ENCODE data around the gene STRA8.

The STRA8 gene, protein sequence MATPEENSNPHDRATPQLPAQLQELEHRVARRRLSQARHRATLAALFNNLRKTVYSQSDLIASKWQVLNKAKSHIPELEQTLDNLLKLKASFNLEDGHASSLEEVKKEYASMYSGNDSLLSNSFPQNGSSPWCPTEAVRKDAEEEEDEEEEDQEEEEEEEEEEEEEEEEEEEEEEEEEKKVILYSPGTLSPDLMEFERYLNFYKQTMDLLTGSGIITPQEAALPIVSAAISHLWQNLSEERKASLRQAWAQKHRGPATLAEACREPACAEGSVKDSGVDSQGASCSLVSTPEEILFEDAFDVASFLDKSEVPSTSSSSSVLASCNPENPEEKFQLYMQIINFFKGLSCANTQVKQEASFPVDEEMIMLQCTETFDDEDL

DNA sequence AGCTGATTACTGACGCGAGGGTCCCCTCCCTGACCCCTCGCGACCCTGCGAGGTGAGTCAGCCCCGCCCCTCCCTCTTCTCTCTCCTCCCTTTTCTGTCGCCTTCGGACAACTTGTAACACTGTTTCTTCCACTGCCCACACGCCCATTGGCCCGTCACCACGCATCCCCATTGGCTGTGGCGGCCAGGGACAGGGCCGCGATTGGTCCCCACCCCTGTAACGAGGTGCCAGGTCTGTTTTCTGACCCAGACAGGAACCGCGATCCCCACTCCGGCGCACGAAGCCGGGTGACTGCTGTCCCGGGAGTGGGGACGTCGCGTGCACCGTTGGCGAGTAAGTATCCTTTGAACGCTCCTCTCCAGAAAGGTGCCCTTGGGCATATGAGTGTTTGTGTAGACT is at the start of gene STRA8:
Gene STRA8, plus strand, starts transcription at position 269 of the 400 bp plus-strand sequence. CDS start 6,687 bp downstream, outside the sequence.
- no peak for DNase-seq

DNA sequence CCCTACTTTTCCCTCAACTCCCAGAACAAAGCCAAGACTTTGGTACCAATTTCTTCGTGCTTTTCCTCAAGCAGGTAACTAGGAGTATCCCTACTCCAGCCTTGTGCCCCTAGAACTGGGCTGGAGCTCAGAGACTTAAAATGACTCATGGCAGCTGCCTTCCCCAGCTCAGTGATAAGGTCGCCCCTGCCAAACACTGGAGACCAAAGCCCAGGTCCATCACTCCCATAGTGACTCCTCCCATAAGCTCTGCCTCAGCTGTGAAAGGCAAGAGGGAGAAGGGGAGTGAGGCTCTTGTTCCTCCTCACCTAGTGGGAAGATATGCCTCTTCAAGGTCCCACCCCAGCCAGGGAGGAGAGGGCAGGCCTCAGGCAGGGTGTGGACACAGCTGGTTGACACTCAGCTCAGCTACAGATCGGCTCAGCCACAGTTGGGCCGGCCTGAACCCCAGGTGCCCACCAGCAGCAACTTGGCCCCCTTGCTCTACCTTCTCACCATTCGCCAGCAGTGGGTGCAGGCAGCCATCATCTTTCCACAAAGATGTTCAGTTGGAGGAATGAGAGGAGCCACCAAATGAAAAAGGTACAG is 49.3 kb upstream of the STRA8 start:
- no peak for DNase-seq

DNA sequence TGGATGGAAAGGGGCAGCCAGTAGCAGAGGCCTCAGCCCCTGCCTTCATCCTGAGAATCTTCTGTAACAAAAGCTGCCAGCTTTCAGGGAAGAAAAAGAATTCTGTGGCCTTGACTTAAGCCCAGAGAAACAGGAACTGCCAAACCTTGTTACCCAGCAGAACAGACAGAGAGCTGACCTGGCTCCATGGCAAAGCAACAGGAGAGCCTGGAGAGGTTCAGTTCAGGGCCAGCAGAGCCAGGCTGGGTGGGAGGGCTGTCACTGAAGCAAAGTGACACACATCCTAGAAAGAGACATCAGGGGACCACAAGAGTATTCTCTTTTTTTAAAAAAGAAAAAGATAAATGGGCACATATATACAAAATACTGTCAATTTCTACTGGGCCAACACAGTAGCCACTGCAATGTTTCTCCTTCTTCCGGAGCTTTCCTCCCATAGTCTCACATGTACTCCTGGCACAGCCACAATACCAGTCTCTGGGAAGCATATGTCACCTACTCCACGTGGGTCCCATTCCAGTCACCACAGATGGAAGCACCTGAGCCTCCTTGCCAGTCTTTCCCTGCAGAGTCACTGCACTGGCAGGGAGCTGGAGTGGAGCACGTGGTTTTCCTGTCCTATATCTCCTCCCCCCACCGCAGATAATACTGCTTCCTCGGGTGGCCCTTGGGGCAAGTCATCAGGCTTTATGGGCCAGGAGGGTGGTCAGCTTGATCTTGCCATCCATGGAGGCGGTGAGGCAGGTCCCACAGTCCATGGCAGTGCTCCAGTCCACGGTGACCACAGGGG is 48.0 kb upstream of the STRA8 start:
- DNase-seq: no peak

DNA sequence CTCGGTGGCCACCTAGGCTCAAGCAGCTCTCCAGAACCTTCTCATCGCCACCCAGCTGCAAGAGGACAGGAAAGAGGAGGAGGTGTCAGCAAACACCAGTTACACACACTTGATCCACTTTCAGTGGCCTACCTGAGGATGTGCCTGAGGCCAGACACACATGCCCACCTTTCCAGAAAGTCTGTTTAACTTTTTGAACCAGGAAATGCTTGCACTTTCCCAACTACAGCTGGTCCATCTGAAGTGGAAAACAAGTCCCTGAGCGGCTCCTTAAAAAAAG is 47.4 kb upstream of the STRA8 start:
- no peak for DNase-seq

DNA sequence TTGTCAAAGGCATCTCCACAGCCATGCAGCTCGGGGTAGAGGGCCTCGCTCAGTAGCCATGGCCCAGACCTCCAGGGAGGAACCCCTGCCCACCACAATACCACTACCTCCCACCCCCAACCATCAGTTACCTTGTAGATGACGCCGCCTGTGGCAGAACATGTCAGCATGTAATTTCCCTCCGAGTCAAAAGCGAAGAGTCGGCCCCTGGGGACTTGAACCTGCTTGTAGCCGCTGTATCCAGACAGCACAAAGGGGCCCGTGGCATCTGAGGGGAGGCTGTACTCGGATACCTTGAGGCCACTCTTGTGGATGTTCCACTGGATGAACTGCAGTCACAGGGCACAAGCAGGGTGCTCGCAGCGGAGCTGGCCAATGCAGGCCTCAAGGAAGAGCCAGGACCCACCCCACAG is 46.8 kb upstream of the STRA8 start:
- DNase-seq: no peak

DNA sequence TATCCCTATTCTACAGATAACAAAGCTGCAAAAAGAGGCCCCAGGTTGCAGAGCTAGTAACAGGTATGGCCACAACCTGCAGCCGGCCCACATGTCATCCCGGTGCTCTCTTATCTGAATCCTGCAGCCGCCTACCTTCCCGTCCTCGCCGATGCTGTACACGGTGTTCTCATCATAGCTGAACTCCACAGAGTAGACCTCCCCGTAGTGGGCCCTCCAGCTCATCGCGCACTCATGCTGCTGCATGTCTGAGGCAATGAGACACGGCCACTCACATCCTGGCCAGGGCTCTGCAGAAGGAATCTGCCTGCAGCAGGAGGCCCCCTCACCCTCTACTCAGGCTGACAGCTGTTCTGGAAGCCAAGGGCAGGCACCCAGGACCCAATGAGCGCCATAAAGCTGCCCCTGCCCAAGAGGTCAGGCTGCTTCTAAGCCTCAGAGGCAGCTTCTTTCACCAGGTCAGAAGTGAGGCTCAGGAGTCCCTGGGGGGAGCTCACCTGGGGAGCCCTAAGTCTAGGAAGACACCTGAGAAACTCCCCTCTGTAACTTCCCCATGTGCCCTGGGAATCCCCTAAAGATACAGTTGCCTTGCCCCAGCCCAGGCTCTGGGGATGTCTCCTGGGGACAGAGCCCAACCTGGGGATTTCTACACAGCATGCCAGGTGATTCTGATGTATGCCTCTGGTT is 45.2 kb upstream of the STRA8 start:
- no peak for DNase-seq

DNA sequence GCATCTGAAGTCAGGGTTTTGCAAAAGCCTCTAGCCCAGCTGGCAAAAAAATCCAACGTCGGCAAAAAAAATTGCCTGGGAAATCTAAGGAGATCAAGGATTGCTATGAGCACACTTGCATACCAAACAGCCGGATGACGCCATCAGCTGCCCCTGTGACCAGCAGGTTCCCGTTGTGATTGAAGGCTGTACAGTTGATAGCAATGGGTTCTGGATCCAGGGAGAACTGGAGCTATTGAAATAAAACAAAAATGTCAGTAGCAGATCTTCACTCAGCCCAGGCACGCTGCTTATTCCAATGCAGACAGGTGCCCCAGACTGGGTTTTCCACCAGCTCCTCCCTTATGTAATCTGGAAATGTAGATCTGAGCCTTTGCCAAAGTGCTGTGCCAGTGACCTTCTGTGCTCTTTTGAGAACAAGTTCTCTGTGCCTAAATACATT is 44.4 kb upstream of the STRA8 start:
- DNase-seq: no peak

DNA sequence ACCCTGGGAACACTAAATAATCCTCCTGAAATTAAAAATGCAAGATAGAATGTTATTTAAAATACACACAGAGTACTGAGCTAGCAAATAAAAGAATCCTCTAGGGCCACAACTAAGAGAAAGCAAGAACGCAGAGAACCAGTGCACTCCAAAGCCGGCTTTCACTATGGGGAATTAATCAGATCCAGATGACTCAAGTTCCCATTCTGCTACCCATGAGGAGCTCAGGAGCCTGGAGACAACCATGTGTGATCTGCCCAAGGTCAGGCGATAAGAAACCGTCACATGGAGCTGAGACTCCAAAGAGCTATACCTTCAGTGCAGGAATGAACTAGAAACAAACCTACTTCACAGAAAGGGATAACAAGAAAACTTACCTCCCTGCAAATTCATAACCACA is 43.7 kb upstream of the STRA8 start:
- DNase-seq: no peak

DNA sequence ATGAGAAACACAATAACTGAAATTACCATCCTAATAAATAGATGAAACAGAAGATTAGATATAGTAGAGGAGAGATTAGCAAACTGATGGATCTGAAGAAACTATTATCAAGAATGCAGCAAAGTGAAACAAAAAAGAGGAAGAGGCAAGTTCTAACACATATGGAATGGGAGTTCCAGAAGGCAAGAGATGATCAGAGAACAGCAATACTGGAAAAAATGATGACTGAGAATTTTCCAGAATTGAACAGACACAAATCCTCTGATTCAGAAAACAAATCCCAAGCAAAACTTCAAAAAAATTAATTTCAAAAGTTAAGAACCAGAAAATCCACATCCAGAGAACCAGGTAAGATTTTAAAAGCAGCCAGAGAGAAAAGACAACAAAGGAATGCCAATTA is 42.9 kb upstream of the STRA8 start:
- no peak for DNase-seq

DNA sequence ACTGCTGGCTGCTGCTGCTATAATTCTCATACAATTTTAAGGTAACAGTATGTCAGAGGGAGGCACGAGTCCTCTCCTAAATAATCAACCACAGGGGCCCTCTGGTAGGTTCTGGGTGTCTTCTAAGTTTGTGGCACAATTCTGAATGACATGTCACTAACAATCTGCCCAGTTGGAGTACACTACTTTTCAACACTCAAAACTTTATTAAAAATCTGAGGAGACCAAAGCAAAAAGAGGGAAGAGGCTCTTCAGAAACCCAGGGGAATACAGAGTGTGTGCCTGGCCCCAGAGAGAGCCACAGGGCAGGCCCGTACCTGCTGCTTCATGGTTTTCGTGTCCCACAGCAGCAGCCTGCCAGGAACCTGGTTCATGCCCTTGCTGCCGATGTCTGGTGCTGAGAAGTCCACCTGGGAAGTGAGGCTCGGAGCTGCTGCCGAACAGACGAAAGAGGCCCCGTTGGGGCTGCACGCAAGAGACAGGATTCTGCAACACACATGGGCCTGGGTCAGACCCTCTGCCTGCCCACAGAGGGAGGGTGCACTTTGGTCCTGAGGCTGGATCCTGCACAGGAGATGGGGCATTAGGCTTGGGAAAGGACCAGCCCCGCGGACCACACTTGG is 40.6 kb upstream of the STRA8 start:
- DNase-seq: no peak

DNA sequence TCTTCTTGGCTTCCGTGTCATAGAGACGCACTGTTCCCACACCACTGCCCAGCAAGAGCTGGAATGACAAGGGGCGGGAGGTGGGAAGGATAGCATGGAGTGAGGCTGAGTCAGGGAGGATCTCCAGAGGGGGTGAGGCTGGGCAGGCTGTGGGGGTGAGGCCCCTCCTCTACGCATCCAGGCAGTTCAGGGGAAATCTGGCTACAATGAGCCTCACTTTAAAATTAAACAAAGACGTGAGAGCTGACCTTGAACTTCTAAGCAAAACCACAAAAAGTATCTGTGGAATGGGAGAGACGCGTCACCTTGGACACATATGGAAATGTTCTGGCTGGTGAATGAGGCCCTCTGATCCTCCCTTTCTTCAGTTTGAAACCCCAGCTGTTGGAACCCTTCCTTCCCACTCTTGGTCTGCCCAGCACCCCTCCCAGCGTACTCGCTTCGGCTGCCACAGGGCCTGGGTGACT is 40.0 kb upstream of the STRA8 start:
- no peak for DNase-seq

DNA sequence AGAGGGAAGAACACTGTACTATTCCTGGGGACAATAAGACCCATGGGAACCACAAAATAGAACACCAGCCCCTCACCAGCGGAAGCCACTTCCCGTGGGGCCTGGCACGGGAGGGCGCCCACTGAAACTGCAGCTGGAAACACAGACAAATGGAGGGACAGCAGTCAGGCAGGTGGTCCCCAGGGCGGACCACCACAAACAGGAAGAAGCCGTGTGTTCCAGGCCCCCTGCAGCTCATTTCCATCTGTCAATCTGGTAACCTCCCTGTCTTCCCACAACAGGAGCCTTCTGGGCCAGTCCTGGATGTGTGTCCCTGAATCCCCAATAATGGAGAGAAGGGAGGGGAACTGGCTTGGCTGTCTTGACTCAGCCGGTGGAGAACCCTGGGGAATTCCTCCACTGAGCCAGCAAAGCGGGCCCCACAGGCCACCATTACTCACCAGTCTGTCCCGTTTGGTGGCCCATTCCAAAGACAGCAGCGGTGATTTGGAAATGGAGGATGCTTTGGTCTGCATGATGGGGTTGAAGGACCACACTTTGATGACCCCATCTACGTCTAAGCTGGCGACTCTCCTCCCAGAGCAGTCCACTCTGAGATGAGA is 39.0 kb upstream of the STRA8 start:
- no peak for DNase-seq

DNA sequence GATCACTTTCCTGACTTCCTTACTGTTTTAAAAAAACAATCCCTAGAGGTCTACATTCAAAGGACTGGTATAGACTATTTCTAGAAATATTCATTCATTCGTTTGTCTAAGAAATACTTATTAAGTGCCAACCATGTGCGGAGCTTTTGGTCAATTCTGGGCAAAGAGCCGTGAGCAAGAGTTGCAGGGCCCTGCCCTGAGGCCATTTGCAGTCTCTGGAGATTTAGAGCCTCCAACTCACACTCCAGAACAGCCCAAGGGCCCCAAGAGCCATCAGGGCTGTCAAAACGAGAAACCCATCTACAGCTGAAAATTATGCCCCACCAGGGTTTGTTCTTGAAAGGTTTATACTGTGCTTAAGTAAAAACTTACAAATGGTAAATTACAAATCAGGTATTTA is 38.5 kb upstream of the STRA8 start:
- no peak for DNase-seq

DNA sequence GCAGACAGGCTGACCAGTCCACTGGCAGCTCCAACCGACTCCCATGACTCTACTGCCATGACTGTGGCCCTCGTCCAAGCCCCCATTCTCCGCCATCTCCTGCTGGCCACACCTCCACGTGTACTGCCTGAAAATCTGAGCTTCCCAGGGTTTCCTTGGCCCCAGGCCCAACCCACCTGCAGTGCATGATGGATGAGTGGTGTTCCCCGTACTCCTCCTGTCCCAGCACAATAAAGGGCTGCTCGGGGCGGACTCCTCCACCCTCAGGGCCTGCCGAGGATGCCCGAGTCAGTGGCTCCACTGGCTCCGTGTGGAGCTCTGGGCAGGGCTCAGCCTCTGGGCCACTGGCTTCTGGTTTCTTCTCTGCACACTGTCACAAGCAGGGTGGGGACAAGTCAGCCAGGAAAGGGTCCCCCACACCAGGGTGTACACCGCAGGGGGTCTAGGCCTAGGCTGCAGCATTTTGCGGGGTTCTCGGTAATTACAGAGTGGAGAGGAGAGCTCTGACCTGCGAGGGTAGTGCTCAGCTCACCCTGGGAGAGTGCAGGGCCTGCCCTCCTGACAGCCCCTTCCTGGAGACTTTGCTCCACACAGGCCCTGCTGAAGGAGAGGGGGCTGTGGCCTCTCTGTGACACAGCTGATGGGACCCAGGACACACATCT is 37.5 kb upstream of the STRA8 start:
- no peak for DNase-seq

DNA sequence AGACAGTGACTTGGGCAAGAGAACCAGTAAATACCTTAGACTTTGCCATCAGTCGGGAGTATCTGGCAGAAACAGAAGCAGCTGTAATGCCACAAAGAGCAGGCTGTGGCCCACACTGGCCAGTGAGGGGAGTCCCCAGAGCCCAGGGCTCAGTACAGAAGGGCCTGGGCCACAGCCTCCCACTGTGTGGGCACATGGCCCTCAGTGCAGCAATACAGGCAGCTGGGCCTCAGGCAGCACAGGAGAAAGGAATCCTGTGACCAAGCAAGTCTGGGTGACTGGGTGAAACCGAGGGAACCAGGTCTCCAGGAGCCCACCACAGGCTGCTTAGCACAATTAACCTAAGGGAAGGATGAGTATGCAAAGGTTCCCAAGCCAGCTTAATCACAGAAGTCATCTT is 36.3 kb upstream of the STRA8 start:
- no peak for DNase-seq

DNA sequence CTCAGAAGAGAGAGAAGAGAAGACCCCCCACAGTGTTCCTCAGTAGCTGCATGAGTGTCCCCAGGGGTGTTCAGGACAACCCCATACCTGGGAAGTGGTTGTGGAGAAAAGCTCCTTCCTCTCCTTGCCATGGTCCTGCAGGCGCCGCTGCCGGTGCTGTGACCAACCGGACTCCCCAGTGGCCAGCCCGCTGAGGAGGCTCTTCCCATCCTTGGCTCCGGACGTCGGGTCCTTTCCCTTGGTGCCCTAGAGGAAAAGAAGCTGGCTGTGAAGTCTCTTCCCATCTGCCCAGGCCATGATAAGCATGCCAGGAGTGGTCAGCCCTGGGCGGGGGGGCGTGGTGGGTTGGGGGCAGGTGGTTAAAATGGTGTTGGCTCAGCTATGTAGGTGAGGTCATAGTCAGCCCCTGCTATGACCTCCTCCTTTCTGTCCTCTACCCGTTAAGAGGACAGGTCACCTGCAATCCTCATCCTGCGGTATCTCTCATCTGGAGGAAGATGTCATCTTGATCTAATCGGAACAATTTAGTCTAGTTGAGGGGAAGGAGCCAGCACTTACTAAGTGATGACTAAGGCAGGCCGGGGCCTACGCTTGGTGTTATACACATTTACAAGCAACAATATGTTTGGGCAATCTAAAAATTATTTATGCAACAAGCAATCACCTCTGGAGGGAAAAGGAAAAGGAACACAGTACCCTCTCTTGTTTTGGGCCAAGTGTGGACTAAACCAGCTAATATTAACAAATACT is 35.6 kb upstream of the STRA8 start:
- DNase-seq: no peak

DNA sequence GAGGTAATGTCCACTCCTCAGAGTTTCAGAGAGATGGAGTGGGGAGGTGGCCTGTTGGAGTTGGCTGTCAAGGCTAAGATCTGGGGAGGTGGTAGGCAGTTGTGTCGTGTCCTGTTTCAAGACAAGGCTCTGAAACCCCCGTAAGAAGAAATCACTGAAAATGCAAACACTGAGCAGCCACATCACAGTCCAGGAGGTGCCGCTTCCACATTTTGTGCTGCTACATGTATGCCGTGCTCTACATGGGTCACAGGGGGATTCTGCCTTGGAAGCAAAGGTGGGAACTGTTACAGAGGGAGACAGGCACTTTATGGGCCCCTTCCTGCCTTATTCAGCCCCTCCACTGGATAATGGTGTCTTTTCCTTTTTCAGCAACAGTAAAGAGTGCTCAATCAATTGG is 34.2 kb upstream of the STRA8 start:
- no peak for DNase-seq

DNA sequence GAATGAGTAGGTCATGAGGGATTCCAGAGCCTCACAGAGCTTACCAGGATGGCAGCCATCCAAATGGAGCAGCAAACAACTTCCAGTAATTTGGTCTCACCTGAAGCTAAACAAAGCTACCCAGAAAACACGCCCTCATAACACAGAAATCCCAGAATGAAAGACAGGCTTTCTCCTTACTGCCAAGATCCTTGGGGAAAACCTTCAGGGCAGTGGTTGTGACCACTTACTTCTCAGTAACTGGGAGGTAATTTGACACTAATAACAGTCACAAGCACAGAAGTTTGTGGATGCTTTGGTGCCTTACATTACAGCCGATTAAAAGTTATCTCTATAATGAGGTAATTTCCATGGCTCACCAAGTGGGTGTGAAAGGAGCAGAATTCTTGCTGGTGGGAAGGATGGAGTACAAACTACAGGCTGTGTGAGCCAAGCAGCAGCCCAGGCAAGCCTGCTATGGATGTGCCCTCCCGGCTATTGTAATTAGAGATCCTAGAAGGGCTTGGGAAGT is 32.8 kb upstream of the STRA8 start:
- no peak for DNase-seq

DNA sequence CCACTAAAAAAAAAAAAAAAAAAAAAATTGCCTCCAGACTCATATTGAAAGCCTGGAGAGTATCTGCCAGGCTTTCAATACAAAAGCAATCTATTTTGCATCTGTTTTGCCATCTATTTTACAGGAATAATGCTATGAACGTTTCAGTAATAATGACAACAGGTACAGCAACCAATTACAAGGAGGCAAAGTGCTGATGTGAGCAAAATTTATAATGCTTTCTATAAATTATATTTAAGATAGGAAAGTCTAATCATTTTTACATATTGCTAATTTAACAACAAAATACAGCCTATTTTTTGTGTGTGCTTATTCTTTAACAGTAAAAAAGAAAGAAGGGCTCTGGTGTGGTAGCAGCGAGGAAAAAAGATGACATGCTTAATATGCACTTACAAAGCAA is 32.3 kb upstream of the STRA8 start:
- DNase-seq: no peak

DNA sequence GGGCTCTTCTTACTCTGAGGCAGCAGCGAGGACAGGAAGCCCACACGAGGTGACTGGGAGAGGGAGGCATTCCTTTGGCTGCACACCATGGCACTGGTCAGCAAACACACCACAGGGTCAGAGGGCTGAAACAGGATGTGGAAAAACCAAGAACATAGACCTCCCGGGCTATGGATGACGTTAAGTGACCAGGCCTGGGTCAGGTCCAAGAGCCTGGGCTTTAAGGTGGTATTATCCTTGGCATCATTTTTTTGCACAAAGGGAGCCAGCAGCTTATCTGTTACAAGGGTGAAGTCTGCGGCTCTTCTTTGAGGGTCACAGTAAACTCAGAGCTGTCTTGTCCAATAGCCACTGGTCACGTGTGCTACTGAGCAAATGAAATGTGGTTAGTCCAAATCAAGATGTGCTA is 29.3 kb upstream of the STRA8 start:
- no peak for DNase-seq

DNA sequence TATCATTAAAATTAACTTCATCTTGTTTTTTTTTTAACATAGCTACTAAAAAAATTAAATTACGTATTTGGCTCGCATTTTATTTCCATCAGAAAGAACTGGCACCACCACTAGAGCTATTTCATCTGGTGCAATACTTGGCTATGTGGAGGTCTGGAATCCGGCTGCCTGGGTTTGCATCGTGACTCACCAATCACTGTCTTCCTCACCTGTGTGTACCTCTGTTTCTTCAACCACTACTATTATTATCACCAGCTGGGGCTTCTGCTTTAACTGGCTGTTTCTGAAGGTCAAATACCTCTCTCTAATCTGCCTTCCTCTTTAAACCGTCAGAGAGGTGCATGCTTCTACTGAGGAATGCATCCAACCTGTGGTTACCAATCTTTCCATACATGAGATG is 28.8 kb upstream of the STRA8 start:
- DNase-seq: no peak
